Stimulated activated CD4-positive, alpha-beta T cell treated with anti-CD3 and anti-CD28 coated beads, Interleukin-2, amount 100 ng/mL, for 24 hours (primary cell): ENCODE data around the gene COL4A2.
"Not testable (repeated sequence)": the region's sequence is repeated elsewhere in the genome, so short reads cannot be mapped to it uniquely, and the experiment has no call there.

Source experiments
- DNase-seq, 2 donors: peaks; one replicate each; pipeline ENCODE4 v3.0.0-alpha.2; 2020

The COL4A2 gene

GRCh38 chr13:110382830-110383229, 75.7 kb downstream of the COL4A2 start:
- DNase-seq, result no peak

GRCh38 chr13:110387451-110388107, 80.5 kb downstream of the COL4A2 start:
- DNase-seq, result peak in 1 of 2 donors; percentile 10

- no peak for DNase-seq
Measured at GRCh38 chr13:110388108-110388943, 81.2 kb downstream of the COL4A2 start.

GRCh38 chr13:110390567-110390966, 83.5 kb downstream of the COL4A2 start:
- no peak for DNase-seq

DNA sequence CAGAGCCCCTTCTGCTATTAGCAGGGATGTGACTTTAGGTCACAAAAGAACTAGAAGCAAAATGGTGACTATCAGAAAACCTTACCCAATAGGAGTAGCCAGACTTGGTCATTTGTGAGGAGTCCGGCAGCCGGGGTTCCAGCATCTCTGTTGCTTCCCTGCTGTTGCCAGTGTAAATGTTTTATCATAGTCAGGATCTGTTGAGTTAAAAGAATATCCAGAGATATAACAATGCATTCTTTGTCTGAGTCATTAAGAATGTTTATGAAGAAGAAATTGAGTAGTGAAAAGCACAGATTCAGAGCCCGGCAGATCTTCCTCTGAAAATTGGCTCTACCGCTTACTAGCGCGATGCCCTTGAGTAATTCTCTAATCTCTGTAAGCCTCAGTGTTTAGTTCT, 84.2 kb downstream of the COL4A2 start:
- DNase-seq, result no peak

DNA sequence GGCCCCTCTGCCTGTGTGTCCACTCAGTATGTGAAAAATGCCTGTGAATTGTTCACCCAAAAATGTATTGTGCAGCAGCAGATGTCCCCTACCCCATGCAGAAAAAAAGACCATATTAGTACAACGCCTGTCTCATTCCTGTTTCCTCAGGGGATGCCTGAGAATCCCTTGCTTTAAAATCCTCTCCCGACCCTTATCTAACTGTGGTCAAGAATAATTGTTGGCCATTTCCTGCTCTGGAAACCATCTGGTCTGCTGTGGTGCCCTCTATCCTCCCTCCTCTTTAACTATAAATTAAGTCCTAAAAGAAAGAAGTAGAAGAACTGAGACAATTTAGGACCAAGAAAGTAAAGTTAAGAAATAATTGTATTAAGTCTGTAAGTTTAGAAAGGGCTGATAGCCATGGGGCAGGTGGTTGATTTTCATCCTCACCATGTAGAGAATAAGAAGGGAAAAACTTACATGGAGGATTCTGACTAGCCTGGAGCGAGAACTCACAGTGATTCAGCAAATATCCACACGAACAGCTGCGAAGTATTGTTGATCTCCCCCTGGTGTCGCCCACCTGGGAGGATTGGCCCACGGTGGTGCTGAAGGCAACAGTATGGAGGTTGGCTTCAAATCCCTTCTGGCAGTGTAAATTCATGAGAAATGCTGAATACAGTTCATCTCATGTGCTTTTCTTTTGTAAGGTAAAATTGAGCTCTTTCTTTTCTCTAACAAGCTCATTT, 85.6 kb downstream of the COL4A2 start:
- no peak for DNase-seq

DNA sequence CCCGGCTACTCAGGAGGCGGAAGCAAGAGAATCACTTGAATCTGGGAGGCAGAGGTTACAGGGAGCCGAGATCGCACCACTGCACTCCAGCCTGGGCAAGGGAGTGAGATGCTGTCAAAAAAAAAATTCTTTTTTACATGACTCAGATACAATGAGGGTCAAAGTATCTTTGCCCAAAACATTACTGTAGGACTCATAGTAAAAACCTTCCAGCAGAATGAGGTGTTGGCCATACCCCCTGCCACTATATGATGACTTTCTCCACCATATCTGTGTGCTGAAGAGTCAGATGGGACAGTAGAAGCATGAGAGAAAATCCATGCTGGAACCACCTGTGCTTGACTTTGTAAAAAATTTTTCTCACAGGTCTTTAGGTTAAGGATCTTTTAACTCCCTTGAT, 86.7 kb downstream of the COL4A2 start:
- DNase-seq, result no peak

GRCh38 chr13:110394371-110394841, 87.3 kb downstream of the COL4A2 start:
- no peak for DNase-seq

GRCh38 chr13:110395616-110396015, 88.5 kb downstream of the COL4A2 start:
- not testable (repeated sequence) for DNase-seq

DNA sequence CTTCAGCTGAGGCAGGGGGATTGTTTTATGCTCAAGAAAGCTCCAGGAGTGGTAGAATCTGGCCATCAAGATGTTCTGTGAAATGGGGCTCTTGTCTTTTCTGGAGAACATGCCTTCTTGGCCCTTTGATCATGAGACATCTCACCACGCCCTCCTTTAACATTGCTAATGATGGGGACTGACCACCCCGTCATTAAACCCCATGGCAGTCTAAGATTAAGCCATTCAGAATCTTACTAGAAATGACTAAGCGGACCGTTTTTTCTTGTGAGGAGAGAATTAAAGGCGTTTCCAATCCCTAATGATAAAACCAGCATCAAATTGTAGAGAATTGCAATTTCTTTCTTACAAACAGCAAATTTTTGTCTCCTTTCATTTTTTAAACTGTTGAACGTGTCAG, 89.4 kb downstream of the COL4A2 start:
- DNase-seq, result no peak

GRCh38 chr13:110396913-110397381, 89.9 kb downstream of the COL4A2 start:
- no peak for DNase-seq

DNA sequence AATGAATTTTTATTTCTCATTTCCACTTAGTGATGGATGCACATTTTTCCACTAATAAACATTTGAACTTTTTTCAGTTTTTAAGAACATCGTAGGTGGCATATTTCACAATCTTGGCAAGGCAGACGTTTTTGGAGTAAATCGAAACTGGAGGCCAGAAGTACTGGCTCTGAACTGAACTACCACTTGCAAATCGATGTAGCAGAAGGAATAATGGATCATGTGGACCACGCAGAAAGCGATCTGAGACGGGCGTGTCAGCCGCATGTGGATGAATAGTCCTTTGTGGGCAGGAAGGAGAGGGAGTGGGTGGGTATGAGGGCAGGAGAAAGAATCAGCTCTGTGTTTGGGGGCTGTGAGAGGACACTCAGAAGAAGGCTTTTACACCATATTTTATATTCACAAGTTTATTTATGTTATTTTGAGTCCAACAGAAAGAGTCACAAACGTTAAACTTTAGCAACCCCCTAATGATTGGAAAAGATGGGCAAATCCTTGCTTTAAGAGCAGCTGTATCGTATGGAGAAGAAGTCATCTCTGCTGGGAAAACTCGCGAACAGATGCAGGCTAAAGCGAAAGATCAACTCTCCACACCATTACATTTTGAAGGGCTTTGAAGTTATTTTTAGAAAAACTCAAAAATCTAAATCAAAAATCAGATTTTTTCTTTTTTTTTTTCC, 90.5 kb downstream of the COL4A2 start:
- DNase-seq, result no peak

DNA sequence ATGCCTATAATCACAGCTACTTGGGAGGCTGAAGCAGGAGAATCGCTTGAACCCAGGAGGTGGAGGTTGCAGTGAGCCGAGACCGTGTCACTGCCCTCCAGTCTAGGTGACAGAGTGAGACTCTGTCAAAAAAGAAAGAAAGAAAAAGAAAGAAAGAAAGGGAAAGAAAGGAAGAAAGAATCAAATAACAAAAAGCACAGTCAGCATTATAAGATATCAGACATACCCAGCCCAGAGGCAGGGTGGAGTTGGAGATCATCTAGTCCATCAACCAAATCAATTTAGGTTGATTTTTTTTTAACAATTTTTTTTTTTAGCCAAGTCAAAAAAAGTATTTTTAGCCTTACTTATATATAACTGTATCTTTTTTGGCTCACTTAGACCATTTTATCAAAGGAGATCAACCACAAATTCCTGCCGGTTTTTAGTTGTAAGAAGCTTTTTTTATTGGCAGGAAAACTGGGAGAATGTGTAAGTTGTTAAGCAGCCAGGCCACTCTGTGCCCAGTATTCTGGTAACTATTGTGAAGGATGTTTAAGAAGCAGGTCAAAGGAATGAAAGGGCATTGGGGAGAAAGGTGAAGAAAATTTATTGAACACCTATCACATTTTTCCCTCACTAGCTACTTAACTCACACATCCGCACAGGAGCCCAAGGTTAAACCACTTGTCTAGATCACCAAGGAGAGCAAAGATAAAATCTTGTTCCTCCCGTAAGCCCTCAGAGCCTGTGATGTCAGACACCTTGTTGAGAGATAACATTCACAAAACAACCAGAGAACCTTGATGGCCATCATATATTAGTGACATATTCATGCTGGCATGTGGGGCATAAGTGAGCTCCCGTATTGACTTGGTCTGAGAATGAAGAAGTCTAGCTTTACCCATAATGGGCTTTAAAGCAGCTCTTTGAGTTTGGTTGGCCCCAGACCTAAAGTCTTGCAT, 91.8 kb downstream of the COL4A2 start:
- DNase-seq, result no peak

DNA sequence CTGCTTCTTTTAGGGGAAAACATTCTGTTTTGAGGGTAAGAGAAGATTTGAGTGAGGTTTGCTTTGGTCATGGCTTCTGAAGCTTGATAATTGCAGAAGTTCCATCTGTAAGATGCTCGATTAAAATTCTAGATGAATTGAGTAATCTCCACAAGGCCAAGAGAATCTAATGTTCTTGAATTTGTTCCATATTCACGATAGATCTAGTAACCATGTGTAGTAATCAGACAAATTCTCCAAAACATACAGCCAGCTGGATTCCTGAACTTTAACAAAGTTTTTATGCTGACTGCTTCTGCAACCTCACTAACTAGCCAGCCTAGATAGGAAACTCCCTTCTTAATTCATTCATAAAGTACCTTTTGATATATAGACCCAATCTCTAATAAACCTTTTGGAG, 92.7 kb downstream of the COL4A2 start:
- no peak for DNase-seq

DNA sequence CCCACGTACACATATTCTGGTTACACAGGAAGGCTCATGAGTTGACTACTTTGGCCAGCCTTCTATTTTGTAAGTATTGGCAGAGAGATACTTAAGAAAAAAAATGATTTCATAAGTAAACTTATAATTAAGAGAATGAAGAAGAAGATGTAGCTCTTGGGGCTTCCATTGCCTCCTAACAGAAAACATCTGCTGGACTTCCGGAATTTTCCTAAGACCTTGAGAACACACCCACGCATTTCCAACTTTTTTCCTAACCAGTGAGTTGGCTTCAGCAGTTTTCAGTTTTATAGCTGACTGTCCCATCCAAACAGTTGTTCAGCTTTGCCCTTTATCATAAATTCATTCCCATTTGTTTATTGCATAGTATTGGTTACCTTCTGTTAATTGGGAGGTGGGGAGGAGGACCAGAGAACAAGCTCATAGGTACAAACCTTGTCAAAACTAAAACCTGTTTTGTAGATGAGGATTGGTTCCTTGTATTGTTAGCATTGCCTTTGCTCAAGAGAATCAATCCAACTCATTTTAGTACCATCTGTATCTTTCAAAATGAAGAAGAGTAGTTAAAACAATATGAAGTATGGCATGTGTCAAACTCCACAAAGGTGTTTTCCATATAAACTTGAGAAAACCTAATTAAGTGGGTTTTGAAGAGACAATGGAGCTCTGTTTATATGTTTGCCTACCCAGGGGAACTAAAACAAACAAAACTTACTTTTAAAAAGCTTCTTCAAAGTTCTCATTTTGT, 93.9 kb downstream of the COL4A2 start:
- no peak for DNase-seq

- DNase-seq, result no peak
Measured at GRCh38 chr13:110402299-110403069, 95.4 kb downstream of the COL4A2 start.

DNA sequence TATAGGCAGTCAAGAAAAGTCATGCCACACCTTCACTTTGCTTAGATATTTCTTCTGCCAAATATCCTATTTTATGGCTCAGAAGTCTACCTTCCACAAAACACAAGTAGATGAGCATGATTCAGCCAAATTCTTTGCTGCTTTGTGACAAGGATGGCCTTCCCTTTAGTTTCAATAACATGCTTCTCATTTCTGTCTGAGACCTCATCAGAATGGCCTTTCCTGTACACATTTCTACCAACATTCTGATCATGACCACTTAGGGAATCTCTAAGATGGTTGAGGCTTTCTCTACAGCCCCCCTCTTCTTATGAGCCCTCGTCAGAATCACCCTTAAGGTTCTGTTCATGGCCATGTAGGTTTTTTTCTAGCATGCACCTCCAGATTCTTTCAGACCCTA, 96.2 kb downstream of the COL4A2 start:
- DNase-seq, result no peak

- no peak for DNase-seq
Measured at GRCh38 chr13:110403721-110404120, 96.6 kb downstream of the COL4A2 start.

- no peak for DNase-seq
Measured at GRCh38 chr13:110404321-110404720, 97.2 kb downstream of the COL4A2 start.
